Nephron progenitor cell (in vitro differentiated cells): Measurements from ENCODE around the gene ADAMTSL5.

ENCODE experiments used
- DNase-seq: peaks from one replicate; pipeline ENCODE4 v3.0.0; 2021
- H3K27ac Mint-ChIP-seq: 2 replicates; pipeline ENCODE4 v1.8.0; 2021; ENCODE audit warnings: mild to moderate bottlenecking, moderate library complexity, mixed read lengths
- H3K27me3 Mint-ChIP-seq: 2 replicates; pipeline ENCODE4 v1.8.0; 2021; ENCODE audit warnings: mild to moderate bottlenecking, low read depth, mixed read lengths; ENCODE audit not compliant: poor library complexity
- H3K36me3 Mint-ChIP-seq: 2 replicates; pipeline ENCODE4 v1.8.0; 2021; ENCODE audit warnings: low read depth, mixed read lengths
- H3K4me1 Mint-ChIP-seq: 2 replicates; pipeline ENCODE4 v1.8.0; 2021; ENCODE audit warnings: mixed read lengths
- H3K4me3 Mint-ChIP-seq: 2 replicates; pipeline ENCODE4 v1.8.0; 2021; ENCODE audit warnings: mild to moderate bottlenecking, moderate library complexity, mixed read lengths
- H3K9me3 Mint-ChIP-seq: 2 replicates; pipeline ENCODE4 v1.8.0; 2021; ENCODE audit warnings: mild to moderate bottlenecking, moderate library complexity, mixed read lengths
- CTCF ChIP-seq: fragments of 200-600 bp; sonication (generic); IDR thresholded peaks from 2 replicates; pipeline ENCODE4 v1.5.0; 2021; ENCODE audit warnings: antibody characterized with exemption

ADAMTSL5 gene

GRCh38 chr19:1491114-1491848, 21.5 kb downstream of the ADAMTSL5 start, which contains the start of gene REEP6:
Gene REEP6 (plus strand): TSS chr19:1491181. CDS start chr19:1491270, 89 bp downstream.
- no peak for TF ChIP-seq CTCF
- Mint-ChIP-seq H3K27me3 (peaks cover 43% of the 10 kb centered on the region), H3K36me3 (no peaks in the 10 kb centered on the region), H3K27ac (peak within 1 kb of the TSS; percentile 99), H3K4me1 (peaks cover 11% of the 10 kb centered on the region), H3K9me3 (no peaks in the 10 kb centered on the region), H3K4me3 (peak within 1 kb of the TSS; percentile 86)
- DNase-seq: no peak

GRCh38 chr19:1490311-1491113, 22.3 kb downstream of the ADAMTSL5 start, which contains the start of gene PCSK4:
Gene PCSK4 (minus strand): TSS chr19:1490350. CDS start chr19:1490346, 4 bp downstream.
- peaks cover 39% of the 10 kb centered on the region for H3K27me3 Mint-ChIP-seq
- no peaks in the 10 kb centered on the region for H3K36me3 Mint-ChIP-seq

GRCh38 chr19:1489463-1490310, 23.1 kb downstream of the ADAMTSL5 start:
- Mint-ChIP-seq H3K4me1 (peaks cover 11% of the 10 kb centered on the region), H3K9me3 (no peaks in the 10 kb centered on the region), H3K36me3 (no peaks in the 10 kb centered on the region), H3K4me3 (peak overlapping the region; percentile 70), H3K27ac (peak overlapping the region; percentile 72), H3K27me3 (peaks cover 32% of the 10 kb centered on the region)
- TF ChIP-seq CTCF: no peak
- DNase-seq: no peak

More at GRCh38 chr19:1490311-1491113, 22.3 kb downstream of the ADAMTSL5 start, which contains the start of gene PCSK4:
- DNase-seq: peak; percentile 98
- H3K4me3 Mint-ChIP-seq: peak within 1 kb of the TSS; percentile 86
- no peaks in the 10 kb centered on the region for H3K9me3 Mint-ChIP-seq
- peak within 1 kb of the TSS; percentile 99 for H3K27ac Mint-ChIP-seq
- no peak for TF ChIP-seq CTCF
- peaks cover 11% of the 10 kb centered on the region for H3K4me1 Mint-ChIP-seq

- no peak for TF ChIP-seq CTCF
- Mint-ChIP-seq H3K36me3 (no peaks in the 10 kb centered on the region), H3K4me3 (no peak overlapping the region), H3K27ac (no peak overlapping the region), H3K9me3 (no peaks in the 10 kb centered on the region), H3K4me1 (peaks cover 11% of the 10 kb centered on the region), H3K27me3 (peaks cover 18% of the 10 kb centered on the region)
- no peak for DNase-seq
Measured at GRCh38 chr19:1488282-1488601, 24.6 kb downstream of the ADAMTSL5 start.

- TF ChIP-seq CTCF: no peak
- no peak for DNase-seq
Measured at GRCh38 chr19:1487576-1488281, 25.1 kb downstream of the ADAMTSL5 start.

More at GRCh38 chr19:1487576-1488281, 25.1 kb downstream of the ADAMTSL5 start:
- Mint-ChIP-seq H3K27ac (no peak overlapping the region), H3K4me1 (peaks cover 11% of the 10 kb centered on the region), H3K27me3 (peaks cover 13% of the 10 kb centered on the region), H3K36me3 (no peaks in the 10 kb centered on the region), H3K4me3 (no peak overlapping the region), H3K9me3 (no peaks in the 10 kb centered on the region)
